Measurements from ENCODE around the gene MGMT. TPM values are rescaled to one million over a fixed set of nuclear protein-coding genes. Genes with fewer than 3 reads are reported as not detected.
"Not testable (repeated sequence)": the region's sequence is repeated elsewhere in the genome, so short reads cannot be mapped to it uniquely, and the experiment has no call there.

Gene MGMT
- total RNA-seq, result 29.7 TPM

- H3K27me3 ChIP-seq (ENCODE audit: control insufficient read depth in 3 of 3, insufficient read depth in 3 of 3, low read length in 3 of 3), result no peaks in the 10 kb centered on the region
- H3K27ac ChIP-seq (ENCODE audit: low read depth, low read length), result peak within 1 kb of the TSS; percentile 73
- peak within 1 kb of the TSS; percentile 73 to 89 (median 87) for H3K4me3 ChIP-seq (ENCODE audit: low read length in 3 of 3)
- H3K4me1 ChIP-seq (ENCODE audit: control insufficient read depth in 3 of 3, insufficient read depth in 3 of 3, low read length in 3 of 3), result peaks cover 9 to 19% (median 15%) of the 10 kb centered on the region in 3 donors
- no peaks in the 10 kb centered on the region for H3K9me3 ChIP-seq (ENCODE audit: control insufficient read depth in 3 of 3, low read length in 3 of 3)
- H3K36me3 ChIP-seq (ENCODE audit: control insufficient read depth in 3 of 3, insufficient read depth in 3 of 3, low read length in 3 of 3), result peaks cover 0 to 4% (median 0%) of the 10 kb centered on the region in 3 donors
- peak within 1 kb of the TSS; percentile 74 to 87 (median 83) for H3K9ac ChIP-seq (ENCODE audit: low read depth in 1 of 3, low read length in 3 of 3)
Measured at GRCh38 chr10:129466703-129467358, at the start of gene MGMT. TSS of gene MGMT (plus strand) at chr10:129467241.

- peaks cover 2 to 3% (median 2%) of the 10 kb centered on the region in 3 donors for H3K4me1 ChIP-seq (ENCODE audit: control insufficient read depth in 3 of 3, insufficient read depth in 3 of 3, low read length in 3 of 3)
- H3K36me3 ChIP-seq (ENCODE audit: control insufficient read depth in 3 of 3, insufficient read depth in 3 of 3, low read length in 3 of 3), result no peaks in the 10 kb centered on the region
- no peak overlapping the region for H3K9ac ChIP-seq (ENCODE audit: low read depth in 1 of 3, low read length in 3 of 3)
- H3K9me3 ChIP-seq (ENCODE audit: control insufficient read depth in 3 of 3, low read length in 3 of 3), result no peaks in the 10 kb centered on the region
- H3K27ac ChIP-seq (ENCODE audit: low read depth, low read length), result peak overlapping the region; percentile 41
- peaks cover 0 to 3% (median 0%) of the 10 kb centered on the region in 3 donors for H3K27me3 ChIP-seq (ENCODE audit: control insufficient read depth in 3 of 3, insufficient read depth in 3 of 3, low read length in 3 of 3)
- no peak overlapping the region for H3K4me3 ChIP-seq (ENCODE audit: low read length in 3 of 3)
Measured at GRCh38 chr10:129417870-129418269, 49.2 kb upstream of the MGMT start.

- Histone ChIP-seq H3K4me1 (ENCODE audit: control insufficient read depth in 3 of 3, insufficient read depth in 3 of 3, low read length in 3 of 3) (peaks cover 2 to 3% (median 2%) of the 10 kb centered on the region in 3 donors), H3K9me3 (ENCODE audit: control insufficient read depth in 3 of 3, low read length in 3 of 3) (no peaks in the 10 kb centered on the region), H3K27me3 (ENCODE audit: control insufficient read depth in 3 of 3, insufficient read depth in 3 of 3, low read length in 3 of 3) (peaks cover 0 to 3% (median 2%) of the 10 kb centered on the region in 3 donors), H3K9ac (ENCODE audit: low read depth in 1 of 3, low read length in 3 of 3) (no peak overlapping the region), H3K4me3 (ENCODE audit: low read length in 3 of 3) (no peak overlapping the region), H3K36me3 (ENCODE audit: control insufficient read depth in 3 of 3, insufficient read depth in 3 of 3, low read length in 3 of 3) (no peaks in the 10 kb centered on the region), H3K27ac (ENCODE audit: low read depth, low read length) (no peak overlapping the region)
Measured at GRCh38 chr10:129418496-129419225, 48.4 kb upstream of the MGMT start.

DNA sequence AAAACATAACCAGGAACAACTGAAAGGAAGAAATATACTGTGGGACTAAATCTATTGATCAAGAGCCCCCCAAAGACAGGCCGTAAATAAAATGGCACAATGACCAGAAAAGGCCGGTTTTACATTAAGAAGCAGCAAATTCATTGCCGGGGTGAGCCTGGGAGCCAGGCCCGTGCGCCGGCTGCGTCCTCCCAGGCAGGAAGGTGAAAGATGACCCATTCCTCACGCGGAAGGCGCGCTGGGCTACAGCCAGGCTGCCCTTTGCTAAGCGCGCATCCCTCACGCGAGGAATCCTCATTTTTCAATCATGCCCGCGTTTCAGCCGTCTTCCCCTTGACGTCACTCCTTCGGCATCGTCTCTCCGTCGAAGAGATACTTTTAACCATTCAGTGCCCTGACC is 47.6 kb upstream of the MGMT start:
- Histone ChIP-seq H3K27ac (ENCODE audit: low read depth, low read length) (no peak overlapping the region), H3K4me3 (ENCODE audit: low read length in 3 of 3) (no peak overlapping the region), H3K36me3 (ENCODE audit: control insufficient read depth in 3 of 3, insufficient read depth in 3 of 3, low read length in 3 of 3) (no peaks in the 10 kb centered on the region), H3K9ac (ENCODE audit: low read depth in 1 of 3, low read length in 3 of 3) (no peak overlapping the region), H3K27me3 (ENCODE audit: control insufficient read depth in 3 of 3, insufficient read depth in 3 of 3, low read length in 3 of 3) (peaks cover 0 to 2% (median 0%) of the 10 kb centered on the region in 3 donors), H3K4me1 (ENCODE audit: control insufficient read depth in 3 of 3, insufficient read depth in 3 of 3, low read length in 3 of 3) (peaks cover 0 to 2% (median under 1%) of the 10 kb centered on the region in 3 donors), H3K9me3 (ENCODE audit: control insufficient read depth in 3 of 3, low read length in 3 of 3) (no peaks in the 10 kb centered on the region)

DNA sequence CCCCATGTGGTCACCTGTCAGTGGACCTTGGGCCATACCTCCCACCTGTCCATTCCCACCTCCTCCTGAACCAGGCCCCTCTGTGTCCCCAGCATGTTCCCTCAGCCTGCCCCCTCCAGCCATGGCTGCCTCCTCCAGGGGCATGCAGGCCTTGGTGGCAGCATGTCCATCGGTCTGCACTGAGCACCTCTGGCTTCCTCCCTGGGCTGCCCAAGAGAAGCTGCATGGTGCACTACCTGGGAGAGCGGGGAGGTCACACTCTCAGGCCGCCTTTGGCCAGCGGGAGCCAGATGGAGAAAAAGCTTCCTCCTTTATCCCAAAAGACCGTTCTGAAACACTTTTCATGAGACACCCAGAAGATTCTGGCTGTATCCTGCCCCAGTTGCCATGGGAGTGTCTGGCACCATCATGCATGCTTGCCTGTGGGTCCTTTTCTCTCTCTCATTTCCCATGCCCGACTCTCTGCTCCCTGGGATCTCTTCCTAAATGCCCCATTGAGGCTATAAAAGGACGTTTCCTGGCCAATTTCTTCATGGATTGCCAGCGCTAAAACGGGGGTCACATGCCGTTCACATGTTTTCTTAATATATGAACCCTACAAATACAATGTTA is 45.5 kb upstream of the MGMT start:
- H3K36me3 ChIP-seq (ENCODE audit: control insufficient read depth in 3 of 3, insufficient read depth in 3 of 3, low read length in 3 of 3), result no peaks in the 10 kb centered on the region
- no peak overlapping the region for H3K4me3 ChIP-seq (ENCODE audit: low read length in 3 of 3)

GRCh38 chr10:129424978-129425377 is 42.1 kb upstream of the MGMT start:
- H3K4me1 ChIP-seq (ENCODE audit: control insufficient read depth in 3 of 3, insufficient read depth in 3 of 3, low read length in 3 of 3), result no peaks in the 10 kb centered on the region
- no peak overlapping the region for H3K9ac ChIP-seq (ENCODE audit: low read depth in 1 of 3, low read length in 3 of 3)
- H3K27ac ChIP-seq (ENCODE audit: low read depth, low read length), result no peak overlapping the region
- no peaks in the 10 kb centered on the region for H3K36me3 ChIP-seq (ENCODE audit: control insufficient read depth in 3 of 3, insufficient read depth in 3 of 3, low read length in 3 of 3)
- no peak overlapping the region for H3K4me3 ChIP-seq (ENCODE audit: low read length in 3 of 3)
- H3K27me3 ChIP-seq (ENCODE audit: control insufficient read depth in 3 of 3, insufficient read depth in 3 of 3, low read length in 3 of 3), result peaks cover 0 to 2% (median 0%) of the 10 kb centered on the region in 3 donors
- H3K9me3 ChIP-seq (ENCODE audit: control insufficient read depth in 3 of 3, low read length in 3 of 3), result no peaks in the 10 kb centered on the region

More for the DNA sequence above, 45.5 kb upstream of the MGMT start:
- no peak overlapping the region for H3K9ac ChIP-seq (ENCODE audit: low read depth in 1 of 3, low read length in 3 of 3)
- H3K4me1 ChIP-seq (ENCODE audit: control insufficient read depth in 3 of 3, insufficient read depth in 3 of 3, low read length in 3 of 3), result peaks cover 0 to 2% (median 0%) of the 10 kb centered on the region in 3 donors
- no peaks in the 10 kb centered on the region for H3K9me3 ChIP-seq (ENCODE audit: control insufficient read depth in 3 of 3, low read length in 3 of 3)
- peaks cover 0 to 2% (median 0%) of the 10 kb centered on the region in 3 donors for H3K27me3 ChIP-seq (ENCODE audit: control insufficient read depth in 3 of 3, insufficient read depth in 3 of 3, low read length in 3 of 3)
- H3K27ac ChIP-seq (ENCODE audit: low read depth, low read length), result no peak overlapping the region

DNA sequence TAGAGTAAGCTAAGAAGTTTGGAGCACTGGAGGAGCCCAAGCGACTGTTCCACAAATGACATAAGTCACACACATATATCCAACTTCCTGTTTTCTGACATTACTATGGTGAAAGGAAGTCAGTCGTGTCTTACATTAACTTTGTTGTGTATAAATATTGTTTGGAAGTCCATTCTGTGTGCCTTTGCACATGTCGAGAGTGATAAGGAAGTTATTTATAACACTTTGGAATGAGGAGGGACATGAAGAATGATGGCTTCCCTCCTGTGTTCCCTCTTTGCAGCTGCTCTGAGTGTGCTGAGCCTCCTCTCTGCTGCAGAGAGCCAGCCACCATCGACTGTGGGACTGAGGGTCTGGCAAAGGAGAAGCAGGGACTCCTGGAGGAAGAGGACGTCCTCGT is 40.4 kb upstream of the MGMT start:
- H3K27ac ChIP-seq (ENCODE audit: low read depth, low read length), result no peak overlapping the region
- H3K9me3 ChIP-seq (ENCODE audit: control insufficient read depth in 3 of 3, low read length in 3 of 3), result no peaks in the 10 kb centered on the region
- H3K9ac ChIP-seq (ENCODE audit: low read depth in 1 of 3, low read length in 3 of 3), result no peak overlapping the region
- H3K36me3 ChIP-seq (ENCODE audit: control insufficient read depth in 3 of 3, insufficient read depth in 3 of 3, low read length in 3 of 3), result no peaks in the 10 kb centered on the region
- H3K4me1 ChIP-seq (ENCODE audit: control insufficient read depth in 3 of 3, insufficient read depth in 3 of 3, low read length in 3 of 3), result no peaks in the 10 kb centered on the region
- H3K4me3 ChIP-seq (ENCODE audit: low read length in 3 of 3), result no peak overlapping the region
- H3K27me3 ChIP-seq (ENCODE audit: control insufficient read depth in 3 of 3, insufficient read depth in 3 of 3, low read length in 3 of 3), result peaks cover 0 to 2% (median 0%) of the 10 kb centered on the region in 3 donors

DNA sequence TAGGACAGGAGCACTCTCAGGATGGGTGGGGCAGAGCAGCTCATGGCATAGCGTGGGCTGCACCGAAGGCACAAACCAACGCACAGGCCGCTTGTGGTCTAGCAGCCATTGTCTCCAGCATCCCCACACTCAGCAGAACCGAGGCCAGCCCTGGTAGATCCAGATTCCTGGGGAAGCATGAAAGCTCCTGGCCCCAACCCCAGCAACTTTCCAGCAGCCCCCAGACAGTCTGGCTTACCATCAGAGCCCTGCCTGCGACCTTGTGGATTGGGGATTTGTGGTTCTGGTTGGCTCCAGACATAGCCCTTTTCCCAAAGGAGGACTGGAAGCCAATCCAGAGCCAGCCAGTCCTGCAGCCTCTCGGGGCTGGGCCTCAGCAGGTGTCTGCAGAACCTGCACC is 33.8 kb upstream of the MGMT start:
- Histone ChIP-seq H3K9me3 (ENCODE audit: control insufficient read depth in 3 of 3, low read length in 3 of 3) (no peaks in the 10 kb centered on the region), H3K27ac (ENCODE audit: low read depth, low read length) (no peak overlapping the region), H3K9ac (ENCODE audit: low read depth in 1 of 3, low read length in 3 of 3) (no peak overlapping the region), H3K4me1 (ENCODE audit: control insufficient read depth in 3 of 3, insufficient read depth in 3 of 3, low read length in 3 of 3) (no peaks in the 10 kb centered on the region), H3K4me3 (ENCODE audit: low read length in 3 of 3) (no peak overlapping the region), H3K36me3 (ENCODE audit: control insufficient read depth in 3 of 3, insufficient read depth in 3 of 3, low read length in 3 of 3) (no peaks in the 10 kb centered on the region), H3K27me3 (ENCODE audit: control insufficient read depth in 3 of 3, insufficient read depth in 3 of 3, low read length in 3 of 3) (peaks cover 0 to 4% (median 0%) of the 10 kb centered on the region in 3 donors)

DNA sequence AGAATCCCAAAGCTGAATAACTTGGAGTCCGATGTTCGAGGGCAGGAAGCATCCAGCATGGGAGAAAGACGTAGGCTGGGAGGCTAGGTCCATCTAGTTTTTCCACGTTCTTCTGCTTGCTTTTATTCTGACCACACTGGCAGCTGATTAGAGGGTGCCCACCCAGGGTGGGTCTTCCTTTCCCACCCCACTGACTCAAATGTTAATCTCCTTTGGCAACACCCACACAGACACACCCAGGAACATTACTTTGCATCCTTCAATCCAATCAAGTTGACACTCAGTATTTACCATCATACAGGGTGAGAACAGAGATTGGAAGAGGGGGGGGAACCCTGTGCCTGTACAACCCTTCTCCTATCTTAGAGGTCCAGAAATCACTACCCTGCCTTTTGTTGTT is 31.3 kb upstream of the MGMT start:
- not testable (repeated sequence) for H3K27ac ChIP-seq (ENCODE audit: low read depth, low read length); H3K4me3 ChIP-seq (ENCODE audit: low read length in 3 of 3); H3K36me3 ChIP-seq (ENCODE audit: control insufficient read depth in 3 of 3, insufficient read depth in 3 of 3, low read length in 3 of 3); H3K4me1 ChIP-seq (ENCODE audit: control insufficient read depth in 3 of 3, insufficient read depth in 3 of 3, low read length in 3 of 3); H3K9me3 ChIP-seq (ENCODE audit: control insufficient read depth in 3 of 3, low read length in 3 of 3); H3K9ac ChIP-seq (ENCODE audit: low read depth in 1 of 3, low read length in 3 of 3); H3K27me3 ChIP-seq (ENCODE audit: control insufficient read depth in 3 of 3, insufficient read depth in 3 of 3, low read length in 3 of 3)

DNA sequence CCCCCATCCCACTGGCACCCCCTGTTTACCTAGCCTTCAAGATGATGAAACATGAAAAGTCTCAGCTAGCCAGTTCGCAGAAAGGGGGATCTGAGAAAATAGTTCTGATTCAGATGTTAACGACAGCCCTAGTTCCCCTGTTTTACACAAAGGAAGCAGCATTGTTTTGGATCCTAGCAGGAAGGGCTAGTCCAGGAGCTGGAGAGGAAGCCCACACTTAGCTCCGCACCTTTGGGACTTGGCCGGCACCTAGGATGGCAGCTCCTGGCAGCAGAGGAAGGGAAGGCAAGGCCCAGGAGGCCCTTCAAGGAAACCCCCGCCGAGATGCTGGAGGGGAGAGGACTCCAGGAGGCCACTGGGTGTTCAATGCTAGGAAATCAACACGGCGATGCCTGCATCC is 29.0 kb upstream of the MGMT start:
- H3K4me3 ChIP-seq (ENCODE audit: low read length in 3 of 3), result no peak overlapping the region
- H3K9ac ChIP-seq (ENCODE audit: low read depth in 1 of 3, low read length in 3 of 3), result no peak overlapping the region
- H3K9me3 ChIP-seq (ENCODE audit: control insufficient read depth in 3 of 3, low read length in 3 of 3), result no peaks in the 10 kb centered on the region
- no peaks in the 10 kb centered on the region for H3K4me1 ChIP-seq (ENCODE audit: control insufficient read depth in 3 of 3, insufficient read depth in 3 of 3, low read length in 3 of 3)
- peaks cover 0 to 4% (median 0%) of the 10 kb centered on the region in 3 donors for H3K27me3 ChIP-seq (ENCODE audit: control insufficient read depth in 3 of 3, insufficient read depth in 3 of 3, low read length in 3 of 3)
- H3K27ac ChIP-seq (ENCODE audit: low read depth, low read length), result no peak overlapping the region
- no peaks in the 10 kb centered on the region for H3K36me3 ChIP-seq (ENCODE audit: control insufficient read depth in 3 of 3, insufficient read depth in 3 of 3, low read length in 3 of 3)

All from skeletal muscle tissue (tissue), 4 donors.